GM19043 (cell line): ENCODE results near the gene ATAD5.
"Not testable (repeated sequence)": the region's sequence is repeated elsewhere in the genome, so short reads cannot be mapped to it uniquely, and the experiment has no call there.

Source experiments
- ATAC-seq: cut with Tn5 transposase; IDR thresholded peaks from one replicate; pipeline ENCODE4 v1.9.1; 2021; ENCODE audit warnings: low read depth; ENCODE audit not compliant: unreplicated experiment

Gene ATAD5

DNA sequence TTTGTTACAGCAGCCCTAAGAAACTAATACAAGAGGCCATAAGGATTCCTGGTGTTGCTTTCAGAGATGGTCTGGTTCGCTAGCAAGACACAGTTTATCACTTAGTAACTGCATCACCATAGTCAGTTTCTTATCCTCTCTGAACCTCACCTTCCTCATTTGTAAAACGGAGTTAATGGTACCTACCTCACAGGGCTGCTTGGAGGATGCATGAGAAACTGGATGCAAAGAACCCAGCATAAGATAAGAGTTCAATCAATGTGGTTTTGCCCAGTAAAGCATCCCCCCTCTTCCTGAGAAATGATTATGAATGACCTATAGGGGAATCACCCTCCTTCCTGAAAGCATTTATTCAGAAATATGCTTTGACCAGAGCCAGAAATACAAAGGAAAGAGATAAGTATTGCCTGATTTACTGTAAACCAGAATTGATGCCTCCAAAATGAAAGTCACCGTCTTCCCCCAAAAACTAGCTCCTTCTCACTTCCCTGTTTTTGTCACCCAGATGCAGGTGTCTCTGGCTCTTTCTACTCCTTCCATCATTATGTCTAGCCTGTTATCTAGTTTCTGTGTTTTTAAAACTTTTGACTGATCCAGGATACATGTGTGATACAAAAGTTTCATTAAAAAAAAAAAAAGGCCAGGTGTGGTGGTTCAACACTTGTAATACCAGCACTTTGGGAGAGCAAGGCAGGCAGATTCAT is 77.1 kb downstream of the ATAD5 start:
- ATAC-seq: no peak

- ATAC-seq: not testable (repeated sequence)
These were observed 78.4 kb downstream of the ATAD5 start for GRCh38 chr17:30910151-30910550.

- ATAC-seq: no peak
These were observed 82.2 kb downstream of the ATAD5 start for GRCh38 chr17:30913955-30914354.

DNA sequence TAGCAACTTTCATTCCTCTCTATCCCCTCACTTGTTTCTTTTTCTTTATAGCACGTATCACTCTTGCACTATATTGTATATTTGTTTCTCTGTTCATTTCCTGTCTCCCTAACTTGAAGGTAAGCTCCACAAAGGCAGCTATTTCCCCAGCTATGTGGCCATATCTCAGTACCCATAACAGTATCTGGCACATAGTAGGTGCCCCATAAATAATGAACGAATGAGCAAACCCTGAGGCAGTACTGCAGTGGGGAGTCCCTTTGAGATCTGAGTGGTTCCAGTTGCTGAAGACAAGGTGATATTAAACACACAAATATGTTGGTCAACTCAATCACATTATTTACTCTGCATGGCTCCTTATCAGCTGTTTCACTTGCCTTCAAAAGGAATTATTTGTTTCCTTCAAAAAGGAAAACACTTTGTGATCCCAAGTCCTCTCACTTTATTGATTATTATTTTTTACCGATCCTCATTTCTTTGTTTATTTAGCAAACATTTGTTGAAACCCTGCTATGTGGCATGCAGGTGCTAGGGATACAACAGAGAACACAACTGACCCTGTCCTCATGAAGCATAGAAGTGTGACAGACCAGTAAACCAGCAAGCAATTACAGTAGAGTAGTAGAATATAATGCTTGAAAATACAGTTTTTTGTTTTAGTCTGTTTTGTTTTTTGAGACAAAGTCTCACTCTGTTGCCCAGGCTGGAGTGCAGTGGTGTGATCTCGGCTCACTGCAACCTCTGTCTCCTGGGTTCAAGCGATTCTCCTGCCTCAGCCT is 84.3 kb downstream of the ATAD5 start:
- ATAC-seq: no peak

GRCh38 chr17:30917050-30917449 is 85.3 kb downstream of the ATAD5 start:
- no peak for ATAC-seq

DNA sequence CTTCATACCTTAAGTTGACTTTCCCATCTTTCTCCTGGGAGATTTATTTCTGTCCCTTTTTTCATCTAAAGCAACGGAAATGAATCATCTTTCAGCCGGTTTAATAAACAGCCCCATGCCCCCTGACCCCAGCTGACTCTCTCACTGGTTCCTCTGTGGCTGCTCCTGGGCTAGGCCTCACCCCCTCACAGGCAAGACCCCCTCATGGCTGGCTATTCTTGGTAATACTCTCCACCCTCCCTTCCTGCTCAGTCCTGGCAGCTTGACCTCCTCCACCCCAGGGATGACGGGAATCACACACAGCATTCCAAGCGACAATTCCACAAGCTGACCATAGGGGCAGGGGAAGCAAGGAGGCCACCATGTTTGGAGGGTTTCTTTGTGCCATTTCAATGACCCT is 88.5 kb downstream of the ATAD5 start:
- ATAC-seq: no peak

DNA sequence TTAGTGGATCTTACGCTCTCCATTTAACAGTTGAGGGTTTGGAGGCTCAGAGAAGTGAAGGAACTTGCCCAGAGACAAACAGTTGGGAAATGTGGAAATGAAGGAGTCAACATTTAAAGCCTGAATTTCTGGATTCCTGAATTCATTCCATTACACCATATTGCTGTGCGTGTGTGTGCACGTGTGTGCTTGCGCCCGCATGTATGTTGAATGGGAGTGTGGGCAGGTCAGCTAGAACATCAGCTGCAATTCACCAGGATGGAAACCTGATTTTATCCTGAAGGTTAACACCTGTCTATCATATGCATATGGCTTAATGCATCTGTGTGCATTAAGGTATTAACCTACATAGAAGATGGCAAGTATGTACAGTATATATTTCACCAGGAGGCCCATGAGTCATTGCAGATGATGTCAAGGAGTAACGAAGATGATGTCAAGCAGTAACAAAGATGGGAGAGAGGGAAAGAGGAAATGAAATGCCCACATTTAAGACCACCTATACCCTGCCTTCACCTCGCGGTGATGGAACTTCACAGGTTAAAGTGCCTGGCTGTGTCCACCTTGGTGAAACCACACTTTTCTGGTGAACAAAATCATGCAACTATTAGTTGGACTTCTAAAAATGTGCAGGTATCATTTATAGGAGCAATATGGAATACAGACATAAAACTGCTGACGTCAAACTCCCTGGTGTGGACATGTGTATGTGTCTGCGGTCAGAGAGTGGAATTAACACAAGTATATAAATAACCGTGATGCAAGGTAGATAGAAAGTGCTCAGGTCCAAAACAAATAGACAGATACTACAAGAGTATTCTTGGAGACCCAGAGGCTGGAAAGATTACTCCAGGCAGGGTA is 89.1 kb downstream of the ATAD5 start:
- ATAC-seq: no peak

DNA sequence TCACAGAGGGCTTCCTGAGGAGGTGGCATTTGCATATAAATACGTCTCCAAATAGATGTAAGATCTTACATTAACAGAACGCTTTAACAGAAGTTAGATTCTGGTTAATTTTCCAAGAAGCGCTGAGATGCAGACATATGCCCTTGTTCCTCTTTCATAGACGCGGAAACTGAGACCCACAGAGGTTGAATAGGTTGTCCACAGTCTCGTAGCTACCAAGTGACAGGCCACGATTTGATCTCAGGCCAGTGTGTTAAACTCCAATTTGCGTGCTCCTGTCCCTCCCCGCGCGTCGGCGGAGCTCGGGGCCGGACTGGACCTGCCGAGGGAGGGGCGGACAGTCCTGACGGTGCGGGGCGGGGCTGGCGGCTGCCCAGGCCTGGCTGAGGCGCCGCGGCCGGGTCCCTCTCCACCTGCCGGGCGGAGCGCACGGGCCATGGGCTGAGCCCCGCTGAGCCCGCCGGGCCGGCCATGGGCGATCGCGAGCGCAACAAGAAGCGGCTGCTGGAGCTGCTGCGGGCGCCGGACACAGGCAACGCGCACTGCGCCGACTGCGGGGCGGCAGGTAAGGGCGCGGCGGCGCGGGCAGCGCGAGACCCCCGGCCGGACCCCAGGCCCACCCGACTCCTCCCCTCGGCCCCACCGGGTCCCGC is 89.9 kb downstream of the ATAD5 start, which contains the start of gene ADAP2:
TSS of gene ADAP2 (plus strand) at position 402 of the 653 bp plus-strand sequence. CDS start at position 472, 70 bp downstream.
- no peak for ATAC-seq

DNA sequence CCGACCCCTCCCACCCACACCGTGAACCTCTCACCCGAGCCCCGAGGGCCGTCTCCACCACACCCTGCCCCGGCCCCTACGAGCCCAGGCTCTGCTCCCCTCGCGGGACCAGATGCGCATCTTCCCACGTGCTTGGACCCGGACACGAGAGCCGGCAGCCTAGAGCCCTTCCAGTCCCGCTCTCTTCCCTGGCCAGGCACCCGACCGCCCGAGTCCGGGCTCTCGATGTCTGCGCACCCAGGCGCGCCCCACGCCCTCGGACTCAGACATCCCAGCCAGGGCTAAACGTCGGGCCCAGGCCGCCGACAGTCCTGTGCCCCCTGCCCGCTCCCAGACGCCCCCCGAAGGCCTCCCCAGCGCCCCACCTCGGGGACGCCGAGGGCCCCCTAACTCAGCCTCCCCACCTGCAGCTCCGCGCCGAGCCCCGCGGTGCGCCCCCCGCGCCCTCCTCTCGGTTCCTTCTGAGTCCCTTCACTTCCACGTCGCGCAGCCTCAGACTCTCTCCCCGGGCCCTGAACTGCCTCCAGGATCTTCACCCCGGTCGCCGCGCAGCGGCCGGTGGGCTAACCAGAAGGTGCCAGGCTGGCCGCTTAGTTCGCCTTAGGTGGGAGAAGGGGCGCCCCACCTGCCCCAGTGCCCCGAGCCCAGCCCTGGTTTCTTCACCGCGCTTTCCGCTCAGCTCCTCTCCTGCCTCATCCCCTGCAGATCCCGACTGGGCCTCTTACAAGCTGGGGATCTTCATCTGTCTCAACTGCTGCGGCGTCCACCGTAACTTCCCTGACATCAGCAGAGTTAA is 90.7 kb downstream of the ATAD5 start:
- ATAC-seq: no peak

GRCh38 chr17:30924341-30924740 is 92.6 kb downstream of the ATAD5 start:
- no peak for ATAC-seq

DNA sequence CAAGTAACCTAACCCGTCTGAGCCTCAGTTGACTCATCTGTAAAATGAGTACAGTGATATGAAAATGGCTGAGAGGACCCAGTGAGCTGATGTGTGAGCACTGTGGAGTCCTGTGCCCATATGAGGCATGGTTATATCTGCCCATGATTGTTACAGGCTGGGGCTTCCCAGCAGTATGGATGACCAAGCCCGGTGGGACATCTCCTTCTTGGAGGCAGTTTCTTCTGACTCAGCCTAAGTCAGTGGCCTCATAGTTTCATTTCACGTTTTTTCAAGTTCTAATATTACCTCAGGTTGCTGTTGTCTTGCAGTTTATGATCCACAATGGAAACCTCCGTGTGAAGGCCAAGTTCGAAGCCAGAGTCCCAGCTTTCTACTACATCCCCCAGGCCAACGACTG is 94.8 kb downstream of the ATAD5 start:
- ATAC-seq: no peak

- ATAC-seq: no peak
These were observed 96.0 kb downstream of the ATAD5 start for GRCh38 chr17:30927756-30928155.

DNA sequence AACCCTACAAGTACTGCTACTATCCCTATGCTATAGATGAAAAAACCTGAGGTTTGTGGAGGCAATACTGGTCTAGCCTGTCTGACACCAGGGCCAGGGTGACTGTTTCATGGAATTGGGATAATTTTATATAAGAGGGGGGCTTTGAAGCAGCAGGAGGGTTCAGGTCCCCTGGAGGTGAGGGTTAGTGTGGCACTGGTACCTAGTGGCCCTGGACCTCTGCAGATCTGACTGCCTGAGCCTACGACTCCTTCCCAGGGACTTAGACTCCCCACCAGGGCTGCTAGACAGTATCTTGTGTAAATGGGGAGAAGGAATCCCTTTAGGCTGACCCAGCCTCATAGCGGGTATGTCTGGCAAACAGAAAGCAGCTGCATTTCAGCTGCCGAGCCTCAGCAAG is 96.8 kb downstream of the ATAD5 start:
- no peak for ATAC-seq

DNA sequence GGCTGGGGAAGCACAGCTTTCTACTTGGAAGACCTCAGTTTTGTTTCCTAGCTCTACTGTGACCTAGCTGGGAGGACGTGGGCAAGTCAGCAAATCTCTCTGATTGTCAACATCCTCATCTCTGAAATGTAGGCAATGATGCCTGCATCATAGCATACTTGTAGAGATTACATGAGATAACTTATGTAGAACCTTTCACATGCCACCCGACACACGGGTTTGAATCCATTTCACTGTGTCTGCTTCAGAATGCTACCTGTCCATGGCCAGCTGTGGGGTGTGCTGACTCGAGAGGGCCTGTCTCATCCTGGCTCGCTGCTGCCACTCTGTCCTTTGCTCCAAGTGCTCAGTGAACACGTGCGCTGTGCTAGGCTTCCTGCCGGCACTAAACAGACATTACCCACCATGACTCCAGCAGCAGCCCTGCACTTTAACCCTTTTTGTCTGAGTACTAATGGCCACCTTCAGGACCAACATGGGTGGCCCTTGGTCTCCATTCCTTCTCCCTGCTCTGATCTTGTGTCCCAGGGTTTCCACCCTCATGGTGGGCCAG is 97.4 kb downstream of the ATAD5 start:
- ATAC-seq: no peak

DNA sequence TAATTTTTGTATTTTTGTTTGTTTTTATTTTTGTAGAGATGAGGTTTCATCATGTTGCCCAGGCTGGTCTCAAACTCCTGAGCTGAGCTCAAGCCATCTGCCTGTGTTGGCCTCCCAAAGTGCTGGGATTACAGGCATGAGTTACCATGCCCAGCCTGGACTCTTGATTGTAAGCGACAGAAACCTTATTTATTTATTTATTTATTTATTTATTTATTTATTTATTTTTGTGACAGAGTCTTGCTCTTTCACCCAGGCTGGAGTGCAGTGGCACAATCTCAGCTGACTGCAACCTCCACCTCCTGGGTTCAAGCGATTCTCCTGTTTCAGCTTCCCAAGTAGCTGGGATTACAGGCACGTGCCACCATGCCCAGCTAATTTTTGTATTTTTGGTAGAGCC is 98.1 kb downstream of the ATAD5 start:
- not testable (repeated sequence) for ATAC-seq

DNA sequence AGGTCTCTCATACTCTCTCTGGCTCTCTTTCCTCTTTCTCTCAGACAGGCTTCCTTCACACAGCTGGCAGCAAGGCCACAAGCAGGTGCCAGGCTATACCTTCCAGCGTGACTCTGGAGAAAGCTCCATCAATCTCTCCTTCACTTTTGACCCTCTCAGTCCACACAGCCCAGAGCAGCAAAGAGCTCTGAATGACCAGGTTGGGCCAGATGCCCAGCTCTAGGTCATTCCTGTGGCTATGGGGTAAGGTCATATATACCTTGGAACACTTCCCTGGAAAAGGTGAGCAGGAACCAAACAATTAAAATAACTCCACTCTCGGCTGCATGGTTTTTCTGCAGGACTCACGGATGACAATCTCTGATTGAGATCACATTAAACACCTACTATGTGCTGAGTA is 98.7 kb downstream of the ATAD5 start:
- no peak for ATAC-seq

- not testable (repeated sequence) for ATAC-seq
These were observed 99.8 kb downstream of the ATAD5 start for GRCh38 chr17:30931582-30931981.

GRCh38 chr17:30933966-30934365 is 102.2 kb downstream of the ATAD5 start:
- no peak for ATAC-seq

- ATAC-seq: no peak
These were observed 107.4 kb downstream of the ATAD5 start for GRCh38 chr17:30939051-30939689.
